Activated T-helper 2 cell treated with anti-CD3 and anti-CD28 coated beads, Interferon-gamma antibody, Interleukin-2, Interleukin-4, amounts not matched to agents 10 μg/mL and 5 μg/mL and 100 μg/mL, durations not matched to agents 14 hours and 24 hours and 36 hours (primary cell): ENCODE results near the gene GSE1. TPM values are rescaled to one million over a fixed set of nuclear protein-coding genes. Genes with fewer than 3 reads are reported as not detected.

Experiments
- DNase-seq: peaks from one replicate; pipeline ENCODE4 v3.0.0; 2021; ENCODE audit warnings: low spot score
- H3K27ac Mint-ChIP-seq: one replicate; pipeline ENCODE4 v1.8.0; 2021; ENCODE audit warnings: mixed read lengths
- H3K27me3 Mint-ChIP-seq: one replicate; pipeline ENCODE4 v1.8.0; 2021; ENCODE audit warnings: low read depth, mixed read lengths
- H3K36me3 Mint-ChIP-seq: one replicate; pipeline ENCODE4 v1.8.0; 2021; ENCODE audit warnings: low read depth, mixed read lengths
- H3K4me1 Mint-ChIP-seq: one replicate; pipeline ENCODE4 v1.8.0; 2021; ENCODE audit warnings: low read depth, mixed read lengths
- H3K4me3 Mint-ChIP-seq: one replicate; pipeline ENCODE4 v1.8.0; 2021; ENCODE audit warnings: low read depth, mild to moderate bottlenecking, moderate library complexity, mixed read lengths
- H3K9me3 Mint-ChIP-seq: one replicate; pipeline ENCODE4 v1.8.0; 2021; ENCODE audit warnings: mixed read lengths
- intact Hi-C: fragments of 100-400 bp; cut with micrococcal nuclease; formaldehyde crosslinking; loops from one replicate; pipeline ENCODE4 v1.15.1; 2023
- total RNA-seq: library from RNA; stranded (reverse); gene quantifications from 2 replicates; pipeline ENCODE4 v1.2.3, GENCODE V29; 2022

The GSE1 gene
- total RNA-seq, 1 donor from 2014 or later: 37.2 TPM

DNA sequence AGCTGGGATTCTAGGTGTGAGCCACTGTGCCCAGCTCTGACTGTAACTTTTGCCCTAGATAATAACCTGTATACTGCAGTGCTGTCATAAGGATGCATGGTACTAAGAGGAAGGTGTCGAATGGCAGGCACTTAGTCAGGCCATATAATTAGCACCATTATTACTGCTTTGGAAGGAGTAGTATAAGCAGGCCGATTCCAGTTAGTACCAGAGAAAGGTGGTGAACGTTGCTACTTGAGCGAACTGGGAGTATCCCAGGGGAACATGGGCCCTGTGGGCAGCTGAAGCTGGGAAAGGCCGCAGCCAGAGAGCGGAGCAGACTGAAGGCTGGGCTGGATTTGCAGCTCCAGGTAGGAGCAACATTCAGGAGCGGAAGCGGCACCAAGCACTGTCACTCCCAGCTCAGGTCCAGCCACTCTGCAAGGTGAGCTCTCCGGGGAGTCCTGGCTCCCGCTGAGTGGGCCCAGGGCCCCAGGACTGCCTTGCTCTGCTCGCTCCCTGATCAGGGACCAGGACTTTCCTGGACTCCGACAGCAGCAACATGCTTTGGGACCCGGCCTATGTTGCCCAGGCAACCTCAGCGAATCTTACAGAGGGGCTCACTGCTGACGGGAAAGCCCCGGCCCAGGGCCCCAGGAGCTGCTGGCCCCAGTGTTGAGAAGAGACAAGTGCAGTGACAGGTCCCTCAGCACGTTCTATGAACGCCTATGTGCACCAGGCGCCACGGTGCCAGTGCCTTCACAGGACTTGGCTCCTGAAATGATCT, 109.2 kb downstream of the GSE1 start:
- Mint-ChIP-seq H3K27me3 (peaks cover 2% of the 10 kb centered on the region), H3K27ac (no peak overlapping the region), H3K4me1 (no peaks in the 10 kb centered on the region), H3K9me3 (no peaks in the 10 kb centered on the region), H3K4me3 (no peak overlapping the region), H3K36me3 (no peaks in the 10 kb centered on the region)
- DNase-seq: no peak
- intact Hi-C loops: no loop called here

DNA sequence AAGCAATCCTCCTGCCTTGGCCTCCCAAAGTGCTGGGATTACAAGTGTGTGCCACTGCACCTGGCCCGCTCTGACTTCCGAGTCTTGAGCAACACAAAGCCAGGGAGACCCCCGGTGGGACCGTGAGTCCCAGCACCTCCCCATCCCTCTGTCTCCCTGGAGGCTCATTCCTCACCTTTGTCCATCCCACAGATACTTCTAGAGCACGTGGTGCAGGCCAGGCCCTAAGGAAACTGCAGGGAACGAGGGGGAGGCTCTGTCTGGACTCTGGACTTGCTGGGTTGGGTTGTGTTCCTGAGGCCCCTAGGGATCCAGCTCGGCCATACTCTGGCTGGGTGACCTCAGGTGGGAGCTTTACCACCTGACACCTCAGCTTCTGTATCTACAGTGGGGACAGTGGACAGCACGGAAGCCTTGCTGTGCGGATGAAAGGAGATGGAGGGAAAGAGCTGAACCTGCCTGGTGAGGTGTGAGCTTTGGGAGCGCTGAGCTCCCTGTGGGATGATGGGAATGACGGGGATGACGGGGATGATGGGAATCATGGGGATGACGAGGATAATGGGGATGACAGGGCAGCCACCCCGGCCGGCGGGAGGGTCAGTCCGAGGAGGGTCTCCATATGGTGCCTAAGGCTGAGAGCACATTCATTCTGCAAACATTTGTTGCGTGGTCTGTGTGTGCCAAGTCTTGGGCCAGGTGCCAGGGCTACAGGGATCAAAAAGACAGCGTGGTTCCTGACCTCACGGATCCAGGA, 111.2 kb downstream of the GSE1 start:
- H3K36me3 Mint-ChIP-seq: no peaks in the 10 kb centered on the region
- no peaks in the 10 kb centered on the region for H3K9me3 Mint-ChIP-seq
- H3K27ac Mint-ChIP-seq: no peak overlapping the region
- H3K4me1 Mint-ChIP-seq: no peaks in the 10 kb centered on the region
- no peaks in the 10 kb centered on the region for H3K27me3 Mint-ChIP-seq
- intact Hi-C loops: no loop called here
- DNase-seq: no peak
- H3K4me3 Mint-ChIP-seq: no peak overlapping the region

DNA sequence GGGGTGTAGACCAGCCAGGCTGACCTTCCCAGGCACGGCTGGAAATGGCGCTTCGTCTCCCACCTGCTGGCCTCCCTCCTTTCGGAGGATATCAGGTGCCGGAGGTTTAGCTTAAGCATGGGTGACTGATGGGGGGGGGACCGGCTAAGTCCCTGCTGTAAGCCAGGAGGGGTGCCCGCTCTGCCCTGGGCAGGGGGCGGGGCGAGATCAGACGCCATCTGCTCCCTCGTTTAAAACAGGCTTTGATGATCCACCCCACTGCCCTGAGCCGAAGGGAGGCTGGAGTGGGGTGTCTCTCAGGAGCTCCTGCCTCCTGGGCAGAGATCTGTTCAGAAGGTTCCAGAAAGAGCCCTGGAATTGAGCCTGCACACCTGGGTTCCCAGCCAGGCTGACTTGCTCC, 111.8 kb downstream of the GSE1 start:
- Mint-ChIP-seq H3K4me1 (no peaks in the 10 kb centered on the region), H3K36me3 (no peaks in the 10 kb centered on the region), H3K4me3 (no peak overlapping the region), H3K9me3 (no peaks in the 10 kb centered on the region), H3K27me3 (no peaks in the 10 kb centered on the region), H3K27ac (no peak overlapping the region)
- DNase-seq: no peak
- intact Hi-C loops: no loop called here

Other genes starting within 250 kb of the GSE1 start
- 66.8 and 66.9 TPM in 2 replicates for gene GINS2, start 75.6 kb downstream of the GSE1 start, total RNA-seq
- gene C16orf74, start 137.8 kb downstream of the GSE1 start, total RNA-seq: not detected in 2 replicates
- gene EMC8, start 186.2 kb downstream of the GSE1 start, total RNA-seq: 36.1 and 40.2 TPM in 2 replicates
- gene COX4I1, start 186.4 kb downstream of the GSE1 start, total RNA-seq: 543 and 561 TPM in 2 replicates